ENCODE results near the gene FBXO3. TPM values are rescaled to one million over a fixed set of nuclear protein-coding genes. Genes with fewer than 3 reads are reported as not detected.

The FBXO3 gene
- polyA plus RNA-seq, 1 experiment = 43.4 TPM

GRCh38 chr11:33698921-33699320, 75.4 kb downstream of the FBXO3 start:
- ChIA-PET POLR2A (no interaction called here), CTCF (interaction anchor here (4.0 kb wide), 1 partner anchor 44 kb away, joined by 22 read pairs; no protein-coding TSS in a partner anchor)
- DNase-seq (ENCODE audit: low read depth, low spot score) = no peak
- H3K27ac ChIP-seq (ENCODE audit: low read depth, low read length) = no peak overlapping the region
- no peaks in the 10 kb centered on the region for H3K27me3 ChIP-seq (ENCODE audit: control insufficient read depth, insufficient read depth, low read length)
- no peak overlapping the region for H3K4me3 ChIP-seq (ENCODE audit: low read depth, low read length)
- TF ChIP-seq CTCF (IDR thresholded peaks at IDR 0.05; ENCODE audit: low read depth, low read length) = no peak
- H3K9me3 ChIP-seq (ENCODE audit: control insufficient read depth, insufficient read depth, low read length) = no peaks in the 10 kb centered on the region

- no peak for TF ChIP-seq CTCF (IDR thresholded peaks at IDR 0.05; ENCODE audit: low read depth, low read length)
- H3K9me3 ChIP-seq (ENCODE audit: control insufficient read depth, insufficient read depth, low read length) = no peaks in the 10 kb centered on the region
- POLR2A ChIA-PET = no interaction called here
- H3K4me3 ChIP-seq (ENCODE audit: low read depth, low read length) = no peak overlapping the region
- no peaks in the 10 kb centered on the region for H3K27me3 ChIP-seq (ENCODE audit: control insufficient read depth, insufficient read depth, low read length)
- DNase-seq (ENCODE audit: low read depth, low spot score) = no peak
- CTCF ChIA-PET = no interaction called here
- no peak overlapping the region for H3K27ac ChIP-seq (ENCODE audit: low read depth, low read length)
These were observed 76.3 kb downstream of the FBXO3 start for GRCh38 chr11:33697997-33698396.

GRCh38 chr11:33696931-33697638, 77.2 kb downstream of the FBXO3 start:
- no peak overlapping the region for H3K27ac ChIP-seq (ENCODE audit: low read depth, low read length)
- no peaks in the 10 kb centered on the region for H3K9me3 ChIP-seq (ENCODE audit: control insufficient read depth, insufficient read depth, low read length)
- DNase-seq (ENCODE audit: low read depth, low spot score) = no peak
- no peak overlapping the region for H3K4me3 ChIP-seq (ENCODE audit: low read depth, low read length)
- H3K27me3 ChIP-seq (ENCODE audit: control insufficient read depth, insufficient read depth, low read length) = no peaks in the 10 kb centered on the region
- no peak for TF ChIP-seq CTCF (IDR thresholded peaks at IDR 0.05; ENCODE audit: low read depth, low read length)
- CTCF ChIA-PET = interaction anchor here (1.0 kb wide), 1 partner anchor 45 kb away, joined by 3 read pairs; no protein-coding TSS in a partner anchor
- POLR2A ChIA-PET = no interaction called here

GRCh38 chr11:33696411-33696810, 77.9 kb downstream of the FBXO3 start:
- no peak for TF ChIP-seq CTCF (IDR thresholded peaks at IDR 0.05; ENCODE audit: low read depth, low read length)
- no peaks in the 10 kb centered on the region for H3K9me3 ChIP-seq (ENCODE audit: control insufficient read depth, insufficient read depth, low read length)
- ChIA-PET CTCF (interaction anchor here (0.6 to 1.0 kb wide), 3 partner anchors 46 to 509 kb away, joined by 3 to 6 read pairs (median 3); no protein-coding TSS in a partner anchor), POLR2A (no interaction called here)
- no peaks in the 10 kb centered on the region for H3K27me3 ChIP-seq (ENCODE audit: control insufficient read depth, insufficient read depth, low read length)
- no peak overlapping the region for H3K4me3 ChIP-seq (ENCODE audit: low read depth, low read length)
- H3K27ac ChIP-seq (ENCODE audit: low read depth, low read length) = no peak overlapping the region
- no peak for DNase-seq (ENCODE audit: low read depth, low spot score)

GRCh38 chr11:33695051-33695566, 79.2 kb downstream of the FBXO3 start:
- CTCF ChIA-PET = interaction anchor here (0.6 to 4.1 kb wide), 2 partner anchors 48 to 332 kb away, joined by 4 to 30 read pairs; no protein-coding TSS in a partner anchor
- Histone ChIP-seq H3K4me3 (ENCODE audit: low read depth, low read length) (no peak overlapping the region), H3K9me3 (ENCODE audit: control insufficient read depth, insufficient read depth, low read length) (no peaks in the 10 kb centered on the region), H3K27ac (ENCODE audit: low read depth, low read length) (no peak overlapping the region), H3K27me3 (ENCODE audit: control insufficient read depth, insufficient read depth, low read length) (no peaks in the 10 kb centered on the region)
- POLR2A ChIA-PET = interaction anchor here (0.7 to 1.5 kb wide), 2 partner anchors 42 to 131 kb away, joined by 3 to 4 read pairs; no protein-coding TSS in a partner anchor
- TF ChIP-seq CTCF (IDR thresholded peaks at IDR 0.05; ENCODE audit: low read depth, low read length) = no peak
- no peak for DNase-seq (ENCODE audit: low read depth, low spot score)

Measured in AG04450 (cell line).